NCI-H226 (cell line): ENCODE measurements around the gene WAPL.

Experiments
- DNase-seq: peaks from one replicate; pipeline ENCODE4 v3.0.0-alpha.2; 2015

Gene WAPL

DNA sequence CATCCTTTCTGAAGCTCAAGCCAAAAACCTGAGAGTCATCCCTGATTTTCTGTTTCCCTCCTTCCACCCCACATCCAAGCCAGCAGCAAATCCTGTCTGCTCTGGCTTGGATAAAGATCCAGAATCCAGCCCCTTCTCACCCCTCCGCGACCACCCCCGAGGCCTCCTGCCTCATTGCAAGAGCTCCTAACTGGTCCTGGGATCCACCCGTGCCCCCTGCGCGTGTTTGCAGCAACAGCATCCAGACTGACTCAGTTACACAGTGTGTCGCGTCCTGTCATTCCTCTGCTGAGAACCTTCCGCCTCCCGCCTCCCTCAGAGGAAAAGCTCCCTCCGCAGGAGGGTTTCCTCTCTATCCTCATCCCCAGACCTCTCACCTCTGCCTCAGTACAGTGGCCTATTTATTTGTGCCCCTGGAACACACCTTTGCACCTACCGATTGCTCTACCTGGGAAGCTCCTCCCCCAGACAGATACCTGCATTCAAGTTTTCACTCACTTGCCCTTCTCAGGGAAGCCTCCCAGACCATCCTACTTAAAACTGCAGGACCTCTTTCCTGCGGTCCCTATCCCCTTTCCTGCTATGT, 133.4 kb downstream of the WAPL start:
- no peak for DNase-seq

GRCh38 chr10:86387178-86387794, 134.3 kb downstream of the WAPL start:
- no peak for DNase-seq

GRCh38 chr10:86385806-86386205, 135.8 kb downstream of the WAPL start:
- no peak for DNase-seq
